Naive thymus-derived CD8-positive, alpha-beta T cell (primary cell): ENCODE results near the gene GAPDHS. TPM values are rescaled to one million over a fixed set of nuclear protein-coding genes. Genes with fewer than 3 reads are reported as not detected.

ENCODE experiments used
- ATAC-seq, 2 donors: fragments of 150-1000 bp; cut with Tn5 transposase in 1 of 2; sonication (Bioruptor Pico), chemical (Tn5 transposase) in 1 of 2; 1 replicate in 1 of 2; 2 replicates in 1 of 2; pipeline ENCODE4 v1.10.0; 2021; ENCODE audit warnings: mild to moderate bottlenecking in 2 of 2, moderate library complexity in 2 of 2
- POLR2A ChIA-PET: fragments of 350-600 bp; sonication (Branson Sonifier 250); formaldehyde crosslinking; loops from one replicate; lab custom pipeline; 2021; ENCODE audit warnings: antibody characterized with exemption; lab: Charles Lee
- DNase-seq, 10 donors: peaks; one replicate each; pipeline versions ENCODE4 v3.0.0 to v3.0.0-alpha.2; 2020 to 2022
- H3K27ac Mint-ChIP-seq, 10 donors: one replicate each; pipeline ENCODE4 v1.8.0; 2020 to 2022; ENCODE audit warnings: mild to moderate bottlenecking in 10 of 10, mixed read lengths in 10 of 10, moderate library complexity in 4 of 10, inconsistent platforms in 1 of 10
- H3K27me3 Mint-ChIP-seq, 5 donors: one replicate each; pipeline ENCODE4 v1.8.0; 2021 to 2022; ENCODE audit warnings: mixed read lengths in 5 of 5
- H3K36me3 Mint-ChIP-seq, 3 donors: one replicate each; pipeline ENCODE4 v1.8.0; 2020 to 2022; ENCODE audit warnings: mixed read lengths in 3 of 3, mild to moderate bottlenecking in 2 of 3, inconsistent platforms in 1 of 3
- H3K4me1 Mint-ChIP-seq, 4 donors: one replicate each; pipeline ENCODE4 v1.8.0; 2021 to 2022; ENCODE audit warnings: mixed read lengths in 4 of 4
- H3K4me3 Mint-ChIP-seq, 10 donors: one replicate each; pipeline ENCODE4 v1.8.0; 2020 to 2022; ENCODE audit warnings: mild to moderate bottlenecking in 10 of 10, mixed read lengths in 10 of 10, moderate library complexity in 6 of 10, inconsistent platforms in 1 of 10
- H3K9me3 Mint-ChIP-seq, 9 donors: one replicate each; pipeline ENCODE4 v1.8.0; 2020 to 2022; ENCODE audit warnings: mixed read lengths in 9 of 9, mild to moderate bottlenecking in 3 of 9, inconsistent platforms in 1 of 9, moderate library complexity in 1 of 9
- polyA plus RNA-seq, 3 donors: library from polyadenylated mRNA; unstranded; fragments of 300-500 nt; fragmentation: Illumina TruSeq; gene quantifications; one replicate each; pipeline ENCODE4 v1.2.3, GENCODE V29; 2021
- total RNA-seq, 8 experiments: library from RNA in 2 of 8; stranded (reverse) in 2 of 8; gene quantifications; one replicate each; pipeline ENCODE4 v1.2.3 and lab custom pipeline; 2021 to 2026

Gene GAPDHS
- total RNA-seq, result not detected
- not detected for polyA plus RNA-seq
- 0 reads per million in 6 experiments for total RNA-seq (lab: John Stamatoyannopoulos, UW)

GRCh38 chr19:35533201-35533821 lies at the start of gene GAPDHS:
GAPDHS (plus strand) TSS chr19:35533456; CDS start chr19:35533528, 72 bp downstream.
- ATAC-seq, result peak in 1 of 2 donors; percentile 29
- POLR2A ChIA-PET, result no interaction called here
- H3K4me3 Mint-ChIP-seq, result peak within 1 kb of the TSS; percentile 80 to 91 (median 86)
- peaks cover 12 to 23% (median 21%) of the 10 kb centered on the region in 4 donors for H3K4me1 Mint-ChIP-seq
- peak within 1 kb of the TSS; percentile 36 to 95 (median 88) for H3K27ac Mint-ChIP-seq
- H3K9me3 Mint-ChIP-seq, result no peaks in the 10 kb centered on the region
- H3K36me3 Mint-ChIP-seq, result no peaks in the 10 kb centered on the region
- no peak for DNase-seq
- peaks cover 4 to 20% (median 12%) of the 10 kb centered on the region in 5 donors for H3K27me3 Mint-ChIP-seq

- H3K4me3 Mint-ChIP-seq, result peak overlapping the region in 1 of 10 donors; percentile 1
- no peaks in the 10 kb centered on the region for H3K9me3 Mint-ChIP-seq
- POLR2A ChIA-PET, result no interaction called here
- no peak for DNase-seq
- ATAC-seq, result no peak
- H3K27ac Mint-ChIP-seq, result no peak overlapping the region
- H3K27me3 Mint-ChIP-seq, result peaks cover 0 to 3% (median 0%) of the 10 kb centered on the region in 5 donors
- no peaks in the 10 kb centered on the region for H3K36me3 Mint-ChIP-seq
- peaks cover 0 to 9% (median 0%) of the 10 kb centered on the region in 4 donors for H3K4me1 Mint-ChIP-seq
These were observed 48.8 kb upstream of the GAPDHS start for GRCh38 chr19:35484252-35485036.

- POLR2A ChIA-PET, result interaction anchor here (1.2 kb wide), 1 partner anchor 134 kb away, joined by 3 read pairs; no protein-coding TSS in a partner anchor
These were observed 47.0 kb upstream of the GAPDHS start for GRCh38 chr19:35486268-35486708.

GRCh38 chr19:35487656-35488182 lies 45.5 kb upstream of the GAPDHS start:
- H3K4me1 Mint-ChIP-seq, result peaks cover 0 to 9% (median 0%) of the 10 kb centered on the region in 4 donors
- no peak overlapping the region for H3K4me3 Mint-ChIP-seq
- POLR2A ChIA-PET, result interaction anchor here (1.2 kb wide), 1 partner anchor 135 kb away, joined by 3 read pairs; no protein-coding TSS in a partner anchor
- peaks cover 5 to 21% (median 6%) of the 10 kb centered on the region in 5 donors for H3K27me3 Mint-ChIP-seq
- no peaks in the 10 kb centered on the region for H3K36me3 Mint-ChIP-seq
- no peak for ATAC-seq
- no peaks in the 10 kb centered on the region for H3K9me3 Mint-ChIP-seq
- no peak for DNase-seq
- H3K27ac Mint-ChIP-seq, result no peak overlapping the region

More at GRCh38 chr19:35486268-35486708, 47.0 kb upstream of the GAPDHS start:
- DNase-seq (no peak), ATAC-seq (no peak)
- H3K4me1 Mint-ChIP-seq, result peaks cover 0 to 9% (median 0%) of the 10 kb centered on the region in 4 donors
- no peak overlapping the region for H3K4me3 Mint-ChIP-seq
- H3K36me3 Mint-ChIP-seq, result no peaks in the 10 kb centered on the region
- peaks cover 4 to 16% (median 6%) of the 10 kb centered on the region in 5 donors for H3K27me3 Mint-ChIP-seq
- H3K27ac Mint-ChIP-seq, result no peak overlapping the region
- no peaks in the 10 kb centered on the region for H3K9me3 Mint-ChIP-seq

- DNase-seq (no peak), ATAC-seq (no peak)
- POLR2A ChIA-PET, result no interaction called here
- Mint-ChIP-seq H3K4me1 (peaks cover 0 to 9% (median 0%) of the 10 kb centered on the region in 4 donors), H3K27ac (no peak overlapping the region), H3K9me3 (no peaks in the 10 kb centered on the region), H3K27me3 (peaks cover 6 to 21% (median 10%) of the 10 kb centered on the region in 5 donors), H3K4me3 (no peak overlapping the region), H3K36me3 (no peaks in the 10 kb centered on the region)
These were observed 44.6 kb upstream of the GAPDHS start for GRCh38 chr19:35488677-35489076.

GRCh38 chr19:35490364-35490763 lies 42.9 kb upstream of the GAPDHS start, which contains the start of gene KRTDAP:
KRTDAP (minus strand) TSS chr19:35490464; CDS start chr19:35490442, 22 bp downstream.
- Mint-ChIP-seq H3K4me1 (peaks cover 0 to 5% (median 2%) of the 10 kb centered on the region in 4 donors), H3K27me3 (peaks cover 6 to 21% (median 10%) of the 10 kb centered on the region in 5 donors), H3K9me3 (no peaks in the 10 kb centered on the region), H3K27ac (peak within 1 kb of the TSS in 1 of 10 donors; percentile 20), H3K4me3 (no peak within 1 kb of the TSS), H3K36me3 (no peaks in the 10 kb centered on the region)
- ATAC-seq, result no peak
- no peak for DNase-seq
- POLR2A ChIA-PET, result no interaction called here

GRCh38 chr19:35491836-35492360 lies 41.4 kb upstream of the GAPDHS start:
- no peak for ATAC-seq

GRCh38 chr19:35493971-35494370 lies 39.3 kb upstream of the GAPDHS start:
- DNase-seq, result no peak

More at GRCh38 chr19:35491836-35492360, 41.4 kb upstream of the GAPDHS start:
- POLR2A ChIA-PET, result no interaction called here
- Mint-ChIP-seq H3K9me3 (no peaks in the 10 kb centered on the region), H3K4me3 (no peak overlapping the region), H3K27ac (no peak overlapping the region), H3K4me1 (peaks cover 0 to 8% (median 5%) of the 10 kb centered on the region in 4 donors), H3K27me3 (peaks cover 6 to 21% (median 10%) of the 10 kb centered on the region in 5 donors), H3K36me3 (no peaks in the 10 kb centered on the region)
- no peak for DNase-seq

GRCh38 chr19:35495107-35496064 lies 37.9 kb upstream of the GAPDHS start:
- POLR2A ChIA-PET, result interaction anchor here (0.5 to 1.2 kb wide), 7 partner anchors 15 to 301 kb away, joined by 3 to 7 read pairs (median 3); partner anchors contain the start of gene USF2
- peak overlapping the region in 2 of 10 donors; percentile 50 to 72 for H3K27ac Mint-ChIP-seq

More at GRCh38 chr19:35493971-35494370, 39.3 kb upstream of the GAPDHS start:
- H3K36me3 Mint-ChIP-seq, result no peaks in the 10 kb centered on the region
- H3K4me3 Mint-ChIP-seq, result no peak overlapping the region
- H3K27ac Mint-ChIP-seq, result no peak overlapping the region
- H3K9me3 Mint-ChIP-seq, result no peaks in the 10 kb centered on the region
- POLR2A ChIA-PET, result no interaction called here
- peaks cover 0 to 8% (median 5%) of the 10 kb centered on the region in 4 donors for H3K4me1 Mint-ChIP-seq
- no peak for ATAC-seq
- peaks cover 5 to 21% (median 11%) of the 10 kb centered on the region in 5 donors for H3K27me3 Mint-ChIP-seq

GRCh38 chr19:35497406-35497805 lies 35.9 kb upstream of the GAPDHS start:
- Mint-ChIP-seq H3K27me3 (peaks cover 0 to 13% (median 9%) of the 10 kb centered on the region in 5 donors), H3K4me3 (no peak overlapping the region), H3K27ac (peak overlapping the region in 1 of 10 donors; percentile 42), H3K9me3 (no peaks in the 10 kb centered on the region), H3K36me3 (no peaks in the 10 kb centered on the region), H3K4me1 (peaks cover 0 to 9% (median 7%) of the 10 kb centered on the region in 4 donors)
- POLR2A ChIA-PET, result no interaction called here
- peak in 1 of 10 donors; percentile 27 for DNase-seq
- ATAC-seq, result no peak

More at GRCh38 chr19:35495107-35496064, 37.9 kb upstream of the GAPDHS start:
- H3K36me3 Mint-ChIP-seq, result no peaks in the 10 kb centered on the region
- DNase-seq, result peak; percentile 45 to 80 (median 64)
- no peaks in the 10 kb centered on the region for H3K9me3 Mint-ChIP-seq
- peak overlapping the region in 5 of 10 donors; percentile 11 to 71 (median 51) for H3K4me3 Mint-ChIP-seq
- H3K27me3 Mint-ChIP-seq, result peaks cover under 1 to 15% (median 11%) of the 10 kb centered on the region in 5 donors
- H3K4me1 Mint-ChIP-seq, result peaks cover 0 to 8% (median 5%) of the 10 kb centered on the region in 4 donors
- ATAC-seq, result peak; percentile 99

GRCh38 chr19:35498220-35498619 lies 35.0 kb upstream of the GAPDHS start:
- no peak for ATAC-seq
- H3K27me3 Mint-ChIP-seq, result peaks cover 0 to 17% (median 11%) of the 10 kb centered on the region in 5 donors
- no peak for DNase-seq

More at GRCh38 chr19:35498220-35498619, 35.0 kb upstream of the GAPDHS start:
- Mint-ChIP-seq H3K36me3 (no peaks in the 10 kb centered on the region), H3K4me1 (peaks cover 0 to 9% (median 7%) of the 10 kb centered on the region in 4 donors), H3K9me3 (no peaks in the 10 kb centered on the region), H3K4me3 (no peak overlapping the region), H3K27ac (peak overlapping the region in 1 of 10 donors; percentile 29)
- POLR2A ChIA-PET, result no interaction called here
